ENCODE data around the gene SRGAP3.

- TF ChIP-seq, protein P1, sequence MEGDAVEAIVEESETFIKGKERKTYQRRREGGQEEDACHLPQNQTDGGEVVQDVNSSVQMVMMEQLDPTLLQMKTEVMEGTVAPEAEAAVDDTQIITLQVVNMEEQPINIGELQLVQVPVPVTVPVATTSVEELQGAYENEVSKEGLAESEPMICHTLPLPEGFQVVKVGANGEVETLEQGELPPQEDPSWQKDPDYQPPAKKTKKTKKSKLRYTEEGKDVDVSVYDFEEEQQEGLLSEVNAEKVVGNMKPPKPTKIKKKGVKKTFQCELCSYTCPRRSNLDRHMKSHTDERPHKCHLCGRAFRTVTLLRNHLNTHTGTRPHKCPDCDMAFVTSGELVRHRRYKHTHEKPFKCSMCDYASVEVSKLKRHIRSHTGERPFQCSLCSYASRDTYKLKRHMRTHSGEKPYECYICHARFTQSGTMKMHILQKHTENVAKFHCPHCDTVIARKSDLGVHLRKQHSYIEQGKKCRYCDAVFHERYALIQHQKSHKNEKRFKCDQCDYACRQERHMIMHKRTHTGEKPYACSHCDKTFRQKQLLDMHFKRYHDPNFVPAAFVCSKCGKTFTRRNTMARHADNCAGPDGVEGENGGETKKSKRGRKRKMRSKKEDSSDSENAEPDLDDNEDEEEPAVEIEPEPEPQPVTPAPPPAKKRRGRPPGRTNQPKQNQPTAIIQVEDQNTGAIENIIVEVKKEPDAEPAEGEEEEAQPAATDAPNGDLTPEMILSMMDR (IDR thresholded peaks at IDR 0.05), result no peak
- TF ChIP-seq POLR2A (IDR thresholded peaks at IDR 0.05), result no peak
These were observed 1.4 kb downstream of the SRGAP3 start for GRCh38 chr3:9247941-9248521.
